Effector memory CD4-positive, alpha-beta T cell (primary cell): ENCODE data around the gene FOXP4.

Experiments
- DNase-seq, 3 donors: peaks; one replicate each; pipeline ENCODE4 v3.0.0-alpha.2; 2020
- H3K27ac ChIP-seq: 2 replicates; pipeline ENCODE4 v1.7.0; 2013; ENCODE audit warnings: mild to moderate bottlenecking, low read length, moderate library complexity; ENCODE audit not compliant: insufficient read depth, poor library complexity, severe bottlenecking
- H3K27me3 ChIP-seq: replicated peaks from 2 replicates; pipeline ENCODE4 v1.7.0; 2013; ENCODE audit warnings: mild to moderate bottlenecking, low read length; ENCODE audit not compliant: insufficient read depth, control insufficient read depth, poor library complexity, severe bottlenecking
- H3K36me3 ChIP-seq: 2 replicates; pipeline ENCODE4 v1.7.0; 2013; ENCODE audit warnings: mild to moderate bottlenecking, low read length, moderate library complexity; ENCODE audit not compliant: control insufficient read depth, insufficient read depth
- H3K4me1 ChIP-seq: 2 replicates; pipeline ENCODE4 v1.7.0; 2013; ENCODE audit warnings: low read length, mild to moderate bottlenecking; ENCODE audit not compliant: control insufficient read depth, insufficient read depth, poor library complexity, severe bottlenecking
- H3K4me3 ChIP-seq: 2 replicates; pipeline ENCODE4 v1.7.0; 2013; ENCODE audit warnings: low read length, low read depth, mild to moderate bottlenecking; ENCODE audit not compliant: insufficient read depth, poor library complexity, severe bottlenecking
- H3K9me3 ChIP-seq: 2 replicates; pipeline ENCODE4 v1.7.0; 2013; ENCODE audit warnings: mild to moderate bottlenecking, low read length, moderate library complexity; ENCODE audit not compliant: control insufficient read depth

FOXP4 gene

GRCh38 chr6:41650120-41650519 is 103.9 kb downstream of the FOXP4 start:
- H3K27ac ChIP-seq: no peak overlapping the region
- H3K36me3 ChIP-seq: no peaks in the 10 kb centered on the region
- H3K9me3 ChIP-seq: no peaks in the 10 kb centered on the region
- no peak overlapping the region for H3K4me3 ChIP-seq
- no peaks in the 10 kb centered on the region for H3K27me3 ChIP-seq
- no peak for DNase-seq
- H3K4me1 ChIP-seq: no peaks in the 10 kb centered on the region

- Histone ChIP-seq H3K4me1 (no peaks in the 10 kb centered on the region), H3K9me3 (no peaks in the 10 kb centered on the region), H3K36me3 (no peaks in the 10 kb centered on the region), H3K27me3 (no peaks in the 10 kb centered on the region), H3K27ac (no peak overlapping the region), H3K4me3 (no peak overlapping the region)
- no peak for DNase-seq
Observed at GRCh38 chr6:41651246-41651961, 105.2 kb downstream of the FOXP4 start.
